Measurements from ENCODE around the gene BICD1. TPM values are rescaled to one million over a fixed set of nuclear protein-coding genes. Genes with fewer than 3 reads are reported as not detected.
"Not testable (repeated sequence)": the region's sequence is repeated elsewhere in the genome, so short reads cannot be mapped to it uniquely, and the experiment has no call there.

BICD1 gene
- total RNA-seq, 1 experiment from 2014 or later = 9.2 TPM

GRCh38 chr12:32230613-32230993 is 124.0 kb downstream of the BICD1 start:
- no peak overlapping the region for H2AFZ ChIP-seq (ENCODE audit: low read length)
- H3K27ac ChIP-seq (ENCODE audit: low read length) = no peak overlapping the region
- no peak overlapping the region for H3K4me2 ChIP-seq (ENCODE audit: low read length)
- no peak for DNase-seq
- H3K9me3 ChIP-seq (ENCODE audit: low read length) = no peaks in the 10 kb centered on the region
- H3K4me1 ChIP-seq (ENCODE audit: insufficient read depth, low read length) = no peaks in the 10 kb centered on the region
- no peak for TF ChIP-seq EZH2 (IDR thresholded peaks at IDR 0.05; ENCODE audit: low read length, unreplicated experiment)
- TF ChIP-seq EZH2phosphoT487 (IDR thresholded peaks at IDR 0.05; ENCODE audit: borderline replicate concordance, low read length) = no peak
- TF ChIP-seq CTCF (conservative IDR thresholded peaks at IDR 0.05; ENCODE audit: low read depth, low read length) = no peak
- no peaks in the 10 kb centered on the region for H3F3A ChIP-seq (ENCODE audit: low read length, unreplicated experiment)
- H3K9ac ChIP-seq (ENCODE audit: low read length) = no peak overlapping the region
- ChIA-PET CTCF (no interaction called here), POLR2A (ENCODE audit: unreplicated experiment) (no interaction called here)
- no TSS peak for BruUV-seq (replicated peaks)
- intact Hi-C loops (cut with micrococcal nuclease) = loop anchor here (10.0 kb wide), 1 partner anchor 46 kb away; no protein-coding TSS in a partner anchor
- H3K9me2 ChIP-seq (replicated peaks; ENCODE audit: low read length) = no peaks in the 10 kb centered on the region
- H3K36me3 ChIP-seq (ENCODE audit: low read depth, low read length) = no peaks in the 10 kb centered on the region
- H4K20me1 ChIP-seq (ENCODE audit: low read length) = no peaks in the 10 kb centered on the region
- H3K27me3 ChIP-seq (ENCODE audit: low read length) = no peaks in the 10 kb centered on the region
- no peak overlapping the region for H3K4me3 ChIP-seq (ENCODE audit: low read length)
- no peaks in the 10 kb centered on the region for H3K79me2 ChIP-seq (ENCODE audit: low read length)
- no peak for ATAC-seq

GRCh38 chr12:32231361-32231760 is 124.7 kb downstream of the BICD1 start:
- DNase-seq; H3K4me1 ChIP-seq (ENCODE audit: insufficient read depth, low read length); H3K9ac ChIP-seq (ENCODE audit: low read length); H3F3A ChIP-seq (ENCODE audit: low read length, unreplicated experiment); ATAC-seq; BruUV-seq (replicated peaks); H3K36me3 ChIP-seq (ENCODE audit: low read depth, low read length); H3K27ac ChIP-seq (ENCODE audit: low read length); CTCF ChIA-PET; H3K79me2 ChIP-seq (ENCODE audit: low read length); H4K20me1 ChIP-seq (ENCODE audit: low read length); H3K4me2 ChIP-seq (ENCODE audit: low read length); H2AFZ ChIP-seq (ENCODE audit: low read length); H3K9me3 ChIP-seq (ENCODE audit: low read length); H3K4me3 ChIP-seq (ENCODE audit: low read length); H3K9me2 ChIP-seq (replicated peaks; ENCODE audit: low read length); H3K27me3 ChIP-seq (ENCODE audit: low read length): not testable (repeated sequence)
- intact Hi-C loops (cut with micrococcal nuclease) = loop anchor here (10.0 kb wide), 1 partner anchor 47 kb away; no protein-coding TSS in a partner anchor
- POLR2A ChIA-PET (ENCODE audit: unreplicated experiment) = interaction anchor here (0.6 kb wide), 1 partner anchor 40 kb away, joined by 3 read pairs; no protein-coding TSS in a partner anchor

GRCh38 chr12:32233568-32233967 is 126.9 kb downstream of the BICD1 start:
- no peak for DNase-seq
- H3K4me3 ChIP-seq (ENCODE audit: low read length) = no peak overlapping the region
- no peak for TF ChIP-seq CTCF (conservative IDR thresholded peaks at IDR 0.05; ENCODE audit: low read depth, low read length)
- no peak for TF ChIP-seq EZH2phosphoT487 (IDR thresholded peaks at IDR 0.05; ENCODE audit: borderline replicate concordance, low read length)
- TF ChIP-seq EZH2 (IDR thresholded peaks at IDR 0.05; ENCODE audit: low read length, unreplicated experiment) = no peak
- no peaks in the 10 kb centered on the region for H3K9me3 ChIP-seq (ENCODE audit: low read length)
- no peak for ATAC-seq
- no peaks in the 10 kb centered on the region for H3K27me3 ChIP-seq (ENCODE audit: low read length)
- H3K27ac ChIP-seq (ENCODE audit: low read length) = no peak overlapping the region
- intact Hi-C loops (cut with micrococcal nuclease) = loop anchor here (10.0 kb wide), 1 partner anchor 49 kb away; no protein-coding TSS in a partner anchor
- no peaks in the 10 kb centered on the region; the same call in 1 of the 2 replicates for H3K36me3 ChIP-seq (ENCODE audit: low read depth, low read length)
- H3K4me2 ChIP-seq (ENCODE audit: low read length) = no peak overlapping the region
- BruUV-seq (replicated peaks) = no TSS peak
- H3K9me2 ChIP-seq (replicated peaks; ENCODE audit: low read length) = no peaks in the 10 kb centered on the region
- CTCF ChIA-PET = no interaction called here
- H3F3A ChIP-seq (ENCODE audit: low read length, unreplicated experiment) = no peaks in the 10 kb centered on the region
- no peak overlapping the region for H3K9ac ChIP-seq (ENCODE audit: low read length)
- H2AFZ ChIP-seq (ENCODE audit: low read length) = no peak overlapping the region
- POLR2A ChIA-PET (ENCODE audit: unreplicated experiment) = no interaction called here
- no peaks in the 10 kb centered on the region for H3K4me1 ChIP-seq (ENCODE audit: insufficient read depth, low read length)
- H4K20me1 ChIP-seq (ENCODE audit: low read length) = no peaks in the 10 kb centered on the region
- H3K79me2 ChIP-seq (ENCODE audit: low read length) = no peaks in the 10 kb centered on the region
